ENCODE data around the gene SASH1. TPM values are rescaled to one million over a fixed set of nuclear protein-coding genes. Genes with fewer than 3 reads are reported as not detected.
A peak's percentile ranks its signal among the peaks of the same experiment; 100 is the strongest.

The SASH1 gene
- total RNA-seq, 1 donor from 2014 or later, result 91.9 TPM

GRCh38 chr6:148523551-148523950 lies 180.9 kb downstream of the SASH1 start:
- DNase-seq, result no peak

DNA sequence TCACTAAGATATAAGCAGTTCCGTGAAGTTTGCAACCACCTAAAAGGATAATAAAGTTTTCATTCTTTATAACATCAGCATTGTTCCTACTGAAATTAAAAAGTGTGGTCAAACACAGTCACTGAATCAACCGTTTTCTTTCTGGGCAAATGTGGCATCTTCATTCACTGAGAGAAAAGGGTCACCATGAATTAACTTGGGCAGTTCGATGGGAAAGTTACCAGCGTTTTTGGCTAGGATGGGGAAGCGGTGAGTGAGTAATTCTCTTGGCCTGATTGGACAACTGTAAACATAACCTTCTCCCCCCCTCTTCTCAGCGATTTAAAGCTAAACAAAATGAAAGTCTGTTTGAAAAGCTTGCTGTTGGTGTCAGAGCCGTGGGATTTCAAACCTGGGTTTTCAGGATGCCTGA lies 181.8 kb downstream of the SASH1 start:
- no peak for DNase-seq

DNA sequence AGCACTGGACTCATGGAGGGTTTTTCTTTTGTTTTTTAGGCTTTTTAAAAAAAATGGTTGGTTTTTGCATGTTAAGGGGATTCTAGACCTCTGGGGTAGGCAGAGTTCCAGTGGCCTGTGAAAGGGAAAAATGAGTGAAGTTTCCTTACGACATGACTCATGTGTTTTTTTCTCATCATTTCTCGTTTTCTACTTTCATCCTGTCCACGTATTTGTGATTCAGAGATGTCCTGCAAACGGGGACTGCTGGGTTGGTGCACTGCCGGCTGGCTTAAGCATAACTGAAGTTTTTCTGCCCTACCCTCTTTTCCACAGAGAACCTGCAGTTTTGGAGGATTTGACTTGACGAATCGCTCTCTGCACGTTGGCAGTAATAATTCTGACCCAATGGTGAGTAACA lies 182.3 kb downstream of the SASH1 start:
- no peak for DNase-seq

- DNase-seq, result no peak
These were observed 182.8 kb downstream of the SASH1 start for GRCh38 chr6:148525453-148525852.

DNA sequence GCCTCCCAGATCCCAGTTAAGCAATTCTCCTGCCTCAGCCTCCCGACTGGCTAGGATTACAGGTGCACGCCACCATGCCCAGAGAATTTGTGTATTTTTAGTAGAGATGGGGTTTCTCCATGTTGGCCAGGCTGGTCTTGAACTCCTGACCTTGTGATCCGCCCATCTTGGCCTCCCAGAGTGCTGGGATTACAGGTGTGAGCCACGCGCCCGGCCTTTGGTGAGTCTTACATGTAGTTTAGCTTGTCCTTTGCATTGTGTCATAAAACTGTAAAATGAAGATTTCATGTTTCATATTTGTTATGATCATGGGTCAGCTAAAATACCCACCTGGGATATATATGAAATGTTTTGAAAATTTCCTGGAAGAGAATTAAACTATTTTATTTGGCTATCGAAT lies 183.5 kb downstream of the SASH1 start:
- no peak for DNase-seq

- DNase-seq, result no peak
These were observed 185.7 kb downstream of the SASH1 start for GRCh38 chr6:148528292-148528691.

- no peak for DNase-seq
These were observed 186.4 kb downstream of the SASH1 start for GRCh38 chr6:148529010-148529409.

DNA sequence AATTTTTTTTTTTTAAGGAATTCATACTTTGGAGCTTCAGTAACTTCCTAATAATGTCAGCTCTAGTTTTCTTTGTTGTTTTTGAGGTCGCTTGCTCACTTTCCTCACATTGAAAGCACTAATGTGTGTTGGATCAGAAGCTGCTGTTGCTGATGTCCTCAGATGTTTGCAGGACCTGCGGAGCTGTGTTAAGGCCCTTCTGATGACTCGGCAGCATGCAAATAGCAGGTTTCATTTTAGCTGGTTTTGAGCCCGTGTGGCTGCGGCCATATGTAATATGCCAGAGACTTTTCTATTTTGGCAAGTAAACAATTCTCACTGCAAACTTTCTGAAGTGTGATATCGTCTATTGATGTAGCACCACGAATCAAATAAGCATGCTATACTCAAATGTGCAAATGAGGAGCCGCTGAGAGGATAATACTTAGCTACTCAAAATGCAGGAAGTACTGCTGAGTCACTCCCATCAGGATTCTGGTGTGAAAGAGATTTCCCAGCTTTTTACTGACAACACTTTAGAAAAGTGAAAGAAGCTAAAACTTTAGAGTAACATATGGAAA lies 187.8 kb downstream of the SASH1 start:
- DNase-seq, result no peak

DNA sequence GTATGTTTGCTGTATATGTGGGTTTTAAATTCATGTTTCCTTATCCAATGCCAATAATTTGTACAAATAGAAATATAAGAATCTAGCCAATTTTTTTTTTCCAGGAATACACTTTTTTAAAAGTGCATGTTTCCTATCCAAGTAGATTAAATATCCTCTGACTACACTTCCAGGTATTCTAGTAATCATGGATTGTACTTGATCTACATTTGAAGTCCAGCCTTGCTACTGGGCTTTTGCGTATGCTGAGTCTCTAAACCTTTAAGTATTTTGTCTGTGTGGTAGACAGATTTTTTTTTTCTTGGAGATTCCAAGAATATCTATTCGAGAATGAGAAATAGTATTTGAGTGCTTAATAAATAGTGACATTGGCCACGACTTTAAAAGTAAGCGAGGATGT lies 188.3 kb downstream of the SASH1 start:
- no peak for DNase-seq

DNA sequence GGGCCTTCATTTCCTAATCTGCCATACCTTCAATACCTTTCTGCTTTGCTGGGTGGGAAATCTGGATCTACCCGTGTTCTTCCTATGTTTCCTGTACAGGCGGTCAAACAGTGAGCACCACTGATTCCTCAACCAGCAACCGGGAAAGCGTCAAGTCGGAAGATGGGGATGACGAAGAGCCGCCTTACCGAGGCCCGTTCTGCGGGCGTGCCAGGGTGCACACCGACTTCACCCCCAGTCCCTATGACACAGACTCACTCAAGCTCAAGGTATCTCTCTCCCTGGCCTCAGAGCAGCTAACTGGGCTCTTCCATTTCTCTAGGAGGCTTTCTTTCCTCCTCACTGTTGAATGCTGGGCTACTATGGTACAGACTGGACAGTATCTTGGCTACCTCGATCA lies 190.1 kb downstream of the SASH1 start:
- no peak for DNase-seq

DNA sequence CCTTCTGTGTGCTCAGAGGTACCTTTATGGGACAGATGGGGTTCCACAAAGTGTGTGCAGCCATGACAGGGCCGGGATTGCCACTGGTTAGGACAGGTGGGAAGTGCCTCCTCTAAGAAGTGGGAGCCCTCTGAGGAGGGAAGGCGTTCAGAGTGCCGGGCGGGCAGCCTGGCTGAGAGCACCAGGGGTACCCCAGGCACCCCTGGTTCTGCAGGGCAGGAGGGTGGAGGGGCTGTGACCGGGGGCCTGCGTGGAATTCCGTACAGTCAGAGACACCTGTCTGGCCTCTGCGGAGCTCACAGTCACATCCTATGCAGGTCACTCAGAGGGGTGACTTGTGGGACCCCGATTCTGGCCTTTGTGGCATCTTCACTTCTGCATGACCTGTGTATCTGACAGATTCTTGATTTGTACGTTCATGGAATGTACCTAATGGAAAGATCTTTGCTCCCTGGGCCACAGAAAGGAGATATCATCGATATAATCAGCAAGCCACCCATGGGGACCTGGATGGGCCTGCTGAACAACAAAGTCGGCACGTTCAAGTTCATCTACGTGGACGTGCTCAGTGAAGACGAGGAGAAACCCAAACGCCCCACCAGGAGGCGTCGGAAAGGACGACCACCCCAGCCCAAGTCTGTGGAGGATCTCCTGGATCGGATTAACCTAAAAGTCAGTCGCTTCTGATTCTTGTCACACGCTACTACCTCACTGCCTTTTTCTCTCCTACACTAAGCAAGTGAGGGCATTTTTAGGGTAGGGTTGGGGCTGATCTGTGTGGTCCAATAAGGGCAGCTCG lies 190.9 kb downstream of the SASH1 start:
- no peak for DNase-seq

- no peak for DNase-seq
These were observed 192.2 kb downstream of the SASH1 start for GRCh38 chr6:148534871-148535270.

DNA sequence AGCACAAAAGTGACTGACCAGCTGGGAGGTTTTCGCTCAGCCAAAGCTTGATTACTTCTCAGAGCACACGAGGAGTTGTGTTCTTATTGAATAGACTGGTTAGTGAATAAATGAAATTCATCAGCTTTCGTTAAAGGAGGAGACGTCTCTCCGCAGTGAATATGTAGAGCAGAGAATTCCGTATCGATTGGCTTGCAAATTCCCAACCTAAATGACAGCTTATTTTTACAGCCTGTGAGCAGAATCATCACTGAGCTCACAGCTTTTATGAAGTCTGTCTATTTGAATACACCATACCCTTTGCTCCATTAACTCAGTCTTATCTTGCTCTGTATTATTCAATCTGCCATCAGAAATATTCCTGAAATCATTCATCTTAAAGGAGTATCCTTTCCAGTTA lies 192.7 kb downstream of the SASH1 start:
- no peak for DNase-seq

DNA sequence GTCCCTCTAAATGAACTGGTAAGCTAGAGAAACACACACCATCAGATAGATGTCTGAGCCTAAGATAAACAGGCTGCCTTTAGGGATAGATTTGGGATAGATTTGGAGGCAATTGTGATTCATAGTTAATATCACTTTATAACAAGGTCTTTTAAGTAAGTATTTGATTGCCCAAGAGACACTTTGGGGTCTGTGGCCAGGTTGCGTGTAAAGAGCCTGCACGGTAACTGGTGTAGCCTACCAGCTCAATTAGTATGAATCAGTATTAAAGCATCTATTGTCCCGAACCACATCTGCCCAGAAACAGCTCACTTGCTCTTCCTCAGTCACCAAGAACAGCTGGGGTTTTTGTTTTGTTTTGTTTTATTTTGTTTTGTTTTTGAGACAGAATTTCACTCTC lies 193.3 kb downstream of the SASH1 start:
- DNase-seq, result no peak

GRCh38 chr6:148538261-148539190 lies 195.9 kb downstream of the SASH1 start:
- no peak for DNase-seq

- no peak for DNase-seq
These were observed 200.9 kb downstream of the SASH1 start for GRCh38 chr6:148543540-148543939.

DNA sequence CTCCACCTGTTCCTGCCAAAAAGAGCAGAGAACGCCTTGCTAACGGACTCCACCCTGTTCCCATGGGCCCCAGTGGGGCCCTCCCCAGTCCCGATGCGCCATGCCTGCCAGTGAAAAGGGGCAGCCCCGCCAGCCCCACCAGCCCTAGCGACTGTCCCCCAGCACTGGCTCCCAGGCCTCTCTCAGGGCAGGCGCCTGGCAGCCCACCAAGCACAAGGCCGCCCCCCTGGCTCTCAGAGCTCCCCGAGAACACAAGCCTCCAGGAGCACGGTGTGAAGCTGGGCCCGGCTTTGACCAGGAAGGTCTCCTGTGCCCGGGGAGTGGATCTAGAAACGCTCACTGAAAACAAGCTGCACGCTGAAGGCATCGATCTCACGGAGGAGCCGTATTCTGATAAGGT lies 201.8 kb downstream of the SASH1 start:
- no peak for DNase-seq

DNA sequence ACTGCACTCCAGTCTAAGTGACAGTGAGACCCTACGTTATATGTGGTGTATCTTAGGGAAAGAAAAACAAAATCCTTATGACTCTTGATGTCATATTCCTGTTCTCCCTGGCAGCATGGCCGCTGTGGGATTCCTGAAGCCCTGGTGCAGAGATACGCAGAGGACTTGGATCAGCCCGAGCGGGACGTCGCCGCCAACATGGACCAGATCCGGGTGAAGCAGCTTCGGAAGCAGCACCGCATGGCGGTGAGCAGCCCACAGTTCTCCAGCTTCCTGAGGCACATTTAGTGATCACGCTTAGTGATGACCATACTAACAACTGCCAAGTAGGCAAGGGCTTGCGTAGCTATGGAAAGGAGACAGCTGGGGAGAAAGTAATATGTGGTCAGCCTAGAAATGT lies 203.3 kb downstream of the SASH1 start:
- DNase-seq, result no peak

DNA sequence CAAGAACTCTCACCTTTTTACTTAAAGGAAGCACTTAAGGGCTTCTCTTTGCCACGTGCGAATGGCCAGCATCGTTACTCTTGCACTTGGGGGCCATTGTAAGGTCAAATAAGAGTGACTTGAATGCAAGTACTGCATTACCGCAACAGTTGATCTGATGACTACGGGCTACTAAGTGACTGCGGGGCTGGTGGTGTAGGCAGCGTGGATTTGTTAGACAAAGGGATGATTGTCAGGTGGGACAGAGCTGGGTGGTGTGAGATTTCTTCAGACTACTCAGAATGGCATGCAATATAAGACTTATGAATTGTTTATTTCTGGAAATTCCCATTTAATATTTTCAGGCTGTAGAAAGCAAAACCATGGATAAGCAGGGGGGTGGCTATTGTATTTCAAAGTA lies 204.5 kb downstream of the SASH1 start:
- no peak for DNase-seq

DNA sequence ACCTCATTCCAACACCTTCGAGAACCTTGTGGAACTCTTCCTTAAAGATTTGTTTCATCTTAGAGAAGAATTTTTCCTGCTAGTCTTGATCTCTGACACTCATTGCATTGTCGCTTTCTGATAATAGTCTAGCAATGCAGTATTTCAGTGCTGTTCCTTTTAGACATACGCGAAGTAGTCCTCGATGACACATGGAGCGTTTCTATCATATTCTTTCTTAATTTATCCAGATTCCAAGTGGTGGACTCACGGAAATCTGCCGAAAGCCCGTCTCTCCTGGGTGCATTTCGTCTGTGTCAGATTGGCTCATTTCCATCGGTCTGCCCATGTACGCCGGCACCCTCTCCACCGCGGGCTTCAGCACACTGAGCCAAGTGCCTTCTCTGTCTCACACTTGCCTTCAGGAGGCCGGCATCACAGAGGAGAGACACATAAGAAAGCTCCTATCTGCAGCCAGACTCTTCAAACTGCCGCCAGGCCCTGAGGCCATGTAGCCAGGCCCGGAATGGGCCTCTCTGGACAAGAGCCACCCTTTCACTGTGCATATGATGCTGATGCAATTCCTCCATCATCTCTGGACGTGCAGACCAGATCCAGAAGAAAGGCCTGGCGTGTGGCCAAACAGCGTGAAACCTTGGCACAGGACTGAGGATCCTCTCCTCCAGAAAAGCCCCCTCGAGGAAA lies 205.6 kb downstream of the SASH1 start:
- peak; percentile 36 for DNase-seq

GRCh38 chr6:148548749-148549140 lies 206.1 kb downstream of the SASH1 start:
- DNase-seq, result no peak

DNA sequence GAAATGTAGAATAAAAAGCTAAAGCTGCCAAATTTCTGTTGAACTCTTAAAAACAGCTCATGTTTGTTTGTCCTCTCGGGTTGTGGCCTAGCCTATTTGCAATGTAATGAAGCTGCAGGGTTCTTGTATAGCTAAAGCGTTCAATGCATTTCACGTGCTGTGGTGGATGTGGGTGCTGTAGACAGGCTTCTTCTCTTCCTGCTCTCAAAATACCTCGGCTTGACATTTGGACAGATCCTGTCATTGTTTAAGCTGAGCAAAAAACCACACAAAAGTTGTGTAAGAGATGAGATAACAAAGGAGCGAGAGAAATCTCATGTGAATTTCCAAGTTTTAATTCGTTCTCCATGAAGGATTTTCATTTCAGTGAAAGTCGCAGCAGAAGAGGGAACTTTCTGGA lies 207.9 kb downstream of the SASH1 start:
- no peak for DNase-seq

DNA sequence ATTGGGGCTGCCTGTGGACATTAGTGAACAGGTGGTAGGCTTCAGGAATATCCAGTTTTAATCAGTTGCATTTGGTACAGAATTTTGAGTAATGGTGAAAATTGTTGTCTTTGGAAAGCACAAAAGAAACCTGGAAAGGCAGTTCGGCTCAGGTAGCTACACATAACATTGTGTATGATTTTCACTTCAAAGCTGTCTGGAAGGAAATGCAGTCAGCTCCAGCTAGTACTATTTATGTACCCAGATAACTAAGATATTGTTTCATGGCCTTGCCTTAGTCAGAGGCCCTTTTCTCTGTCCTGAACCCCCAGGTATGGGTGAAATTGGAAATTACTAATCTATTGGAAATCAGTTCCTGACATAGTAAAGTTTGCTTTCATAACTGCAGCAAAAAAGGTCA lies 208.6 kb downstream of the SASH1 start:
- no peak for DNase-seq
